K562 (cell line): ENCODE results near the gene TMEM234. TPM values are rescaled to one million over a fixed set of nuclear protein-coding genes. Genes with fewer than 3 reads are reported as not detected.

Source experiments
- DIDO1 ChIP-seq: fragments of 450-650 bp; IDR thresholded peaks from 2 replicates; pipeline ENCODE4 v1.6.1; 2016; ENCODE audit warnings: low read depth, missing biosample characterization, missing genetic modification characterization
- EHMT2 ChIP-seq: fragments of 450-650 bp; IDR thresholded peaks from 2 replicates; pipeline ENCODE4 v1.6.1; 2018; ENCODE audit warnings: antibody characterized with exemption
- ETS1 ChIP-seq: conservative IDR thresholded peaks from 2 replicates; pipeline ENCODE4 v1.6.1; 2011; ENCODE audit warnings: low read depth, mild to moderate bottlenecking, low read length; ENCODE audit not compliant: control insufficient read depth
- FOXJ3 ChIP-seq: sonication (generic); formaldehyde crosslinking; IDR thresholded peaks from 2 replicates; pipeline ENCODE4 v1.4.0; 2020; ENCODE audit warnings: mild to moderate bottlenecking, missing genetic modification reagents
- HBP1 ChIP-seq: fragments of 450-650 bp; formaldehyde crosslinking; IDR thresholded peaks from 2 replicates; pipeline ENCODE4 v1.4.0; 2022; ENCODE audit warnings: missing genetic modification characterization
- IRF9 ChIP-seq: fragments of 450-650 bp; IDR thresholded peaks from 2 replicates; pipeline ENCODE4 v1.6.1; 2016; ENCODE audit warnings: missing biosample characterization, missing genetic modification characterization
- MEIS2 ChIP-seq: fragments of 450-650 bp; IDR thresholded peaks from 2 replicates; pipeline ENCODE4 v1.6.1; 2014; ENCODE audit warnings: mild to moderate bottlenecking; ENCODE audit not compliant: partially characterized antibody
- NELFE ChIP-seq: IDR thresholded peaks from 2 replicates; pipeline ENCODE4 v1.6.1; 2011; ENCODE audit warnings: mild to moderate bottlenecking; ENCODE audit not compliant: insufficient read depth, insufficient read length
- PHF21A ChIP-seq: fragments of 450-650 bp; IDR thresholded peaks from 2 replicates; pipeline ENCODE4 v1.6.1; 2017; ENCODE audit warnings: low read depth, borderline replicate concordance
- RBM22 ChIP-seq: fragments of 200-400 bp; formaldehyde crosslinking; IDR thresholded peaks from 2 replicates; pipeline ENCODE4 v1.6.1; 2018; ENCODE audit warnings: low read length, low read depth; ENCODE audit not compliant: poor library complexity, severe bottlenecking
- THRB ChIP-seq: fragments of 450-650 bp; formaldehyde crosslinking; conservative IDR thresholded peaks from 2 replicates; pipeline ENCODE4 v1.4.0; 2022; ENCODE audit warnings: mild to moderate bottlenecking, missing genetic modification characterization
- USF1 ChIP-seq: sonication (generic); formaldehyde crosslinking; IDR thresholded peaks from 2 replicates; pipeline ENCODE4 v1.9.0; 2022; ENCODE audit warnings: mild to moderate bottlenecking, missing genetic modification reagents
- ZBTB9 ChIP-seq: fragments of 450-650 bp; formaldehyde crosslinking; IDR thresholded peaks from 2 replicates; pipeline ENCODE4 v1.4.0; 2020; ENCODE audit warnings: mild to moderate bottlenecking, moderate library complexity
- ZC3H11A ChIP-seq: IDR thresholded peaks from 2 replicates; pipeline ENCODE4 v1.6.1; 2012; ENCODE audit warnings: low read depth, low read length, improper control_type of control experiment
- ZNF280B ChIP-seq: fragments of 250-450 bp; sonication (Bioruptor Pico); IDR thresholded peaks from 2 replicates; pipeline ENCODE4 v1.5.1; 2021; ENCODE audit warnings: mild to moderate bottlenecking
- ZNF431 ChIP-seq: sonication (generic); formaldehyde crosslinking; IDR thresholded peaks from 2 replicates; pipeline ENCODE4 v1.8.0; 2022; ENCODE audit warnings: mild to moderate bottlenecking, missing genetic modification reagents
- ZNF584 ChIP-seq: fragments of 200-800 bp; sonication (Bioruptor generic); IDR thresholded peaks from 2 replicates; pipeline ENCODE4 v1.6.1; 2016; ENCODE audit warnings: low read depth, mild to moderate bottlenecking, missing genetic modification characterization, missing compliant biosample characterization
- ZNF699 ChIP-seq: fragments of 250-450 bp; sonication (Bioruptor Pico); IDR thresholded peaks from 2 replicates; pipeline ENCODE4 v1.8.0; 2021; ENCODE audit warnings: mild to moderate bottlenecking, moderate library complexity; ENCODE audit not compliant: insufficient replicate concordance
- polyA plus RNA-seq, 8 experiments: library from polyadenylated mRNA; depleted of rRNA in 4 of 8; stranded (reverse) in 5 of 8; unstranded in 3 of 8; fragments of >200 nt; fragmentation: Nextera tagmentation in 2 of 8; fragmentation: Illumina TruSeq in 1 of 8; extraction: Ambion mirVana in 2 of 8; extraction: Trizol in 1 of 8; gene quantifications; 2 replicates each; pipeline versions ENCODE4 v1.2.1 to v1.2.3, GENCODE V29; 2011 to 2014; ENCODE audit warnings: inconsistent platforms in 1 of 8, missing spikeins in 1 of 8
- total RNA-seq, 7 experiments: library from RNA; depleted of rRNA in 6 of 7; stranded (reverse); fragments of >200 nt in 6 of 7; fragmentation: Illumina TruSeq in 2 of 7; extraction: Trizol in 2 of 7; gene quantifications; 2 replicates each; pipeline versions ENCODE4 v1.2.1 to v1.2.3, GENCODE V29; 2011 to 2021; ENCODE audit warnings: low replicate concordance in 1 of 7

The TMEM234 gene
- total and polyA plus RNA-seq, 9 of the 15 experiments (the other 6 are each of a cell fraction or from before 2014, with no cell fraction given) = 5.0 to 12.9 (median 7.6) TPM

GRCh38 chr1:32198237-32199042, 23.7 kb downstream of the TMEM234 start (continued):
- TF ChIP-seq NELFE (no peak), PHF21A (no peak), HBP1 (CRISPR knock-in tag) (peak; percentile 89), RBM22 (no peak), THRB (CRISPR knock-in tag) (peak; percentile 80), ZNF699 (CRISPR knock-in tag) (no peak), ZC3H11A (no peak), MEIS2 (no peak), EHMT2 (no peak), ZBTB9 (CRISPR knock-in tag) (0 out of 2 replicates have a peak, but pooled peaks have one; percentile 25), DIDO1 (tag) (no peak), IRF9 (no peak), ZNF431 (no peak), ZNF584 (CRISPR knock-in tag) (no peak), FOXJ3 (no peak), ETS1 (no peak), USF1 (no peak), ZNF280B (CRISPR knock-in tag) (no peak)
